Activated CD4-positive, alpha-beta T cell treated with anti-CD3 and anti-CD28 coated beads, Interleukin-2, Interleukin-6, amounts not matched to agents 100 ng/mL and 50 ng/mL, durations not matched to agents 16 hours and 8 hours (primary cell): ENCODE data around the gene AMT.
"Not testable (repeated sequence)": the region's sequence is repeated elsewhere in the genome, so short reads cannot be mapped to it uniquely, and the experiment has no call there.

Experiments used
- DNase-seq: peaks from one replicate; pipeline ENCODE4 v3.0.0-alpha.2; 2020

AMT gene

DNA sequence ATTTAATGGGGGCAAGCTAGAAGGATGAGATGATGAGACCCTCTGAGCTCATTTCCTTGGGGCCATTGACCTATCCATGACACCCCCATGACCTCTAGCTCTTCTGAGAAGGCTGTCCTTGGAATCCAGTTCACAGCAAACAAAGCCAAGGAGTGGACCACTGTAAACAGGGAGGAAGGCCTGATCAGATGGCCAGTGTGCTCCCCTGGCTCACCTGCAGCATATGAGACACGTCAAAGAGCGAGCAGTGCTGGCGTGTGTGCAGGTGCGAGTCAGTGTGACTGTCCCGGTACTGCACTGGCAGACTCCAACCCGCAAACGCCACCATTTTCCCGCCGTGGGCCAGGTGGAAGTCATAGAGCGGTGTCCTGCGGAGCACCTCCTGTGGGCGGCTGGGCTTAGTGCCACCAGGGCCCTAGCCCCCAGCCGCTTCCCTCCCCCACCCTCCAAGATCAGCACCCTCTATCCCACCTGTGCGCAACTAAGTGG is 339 bp downstream of the AMT start:
- no peak for DNase-seq

DNA sequence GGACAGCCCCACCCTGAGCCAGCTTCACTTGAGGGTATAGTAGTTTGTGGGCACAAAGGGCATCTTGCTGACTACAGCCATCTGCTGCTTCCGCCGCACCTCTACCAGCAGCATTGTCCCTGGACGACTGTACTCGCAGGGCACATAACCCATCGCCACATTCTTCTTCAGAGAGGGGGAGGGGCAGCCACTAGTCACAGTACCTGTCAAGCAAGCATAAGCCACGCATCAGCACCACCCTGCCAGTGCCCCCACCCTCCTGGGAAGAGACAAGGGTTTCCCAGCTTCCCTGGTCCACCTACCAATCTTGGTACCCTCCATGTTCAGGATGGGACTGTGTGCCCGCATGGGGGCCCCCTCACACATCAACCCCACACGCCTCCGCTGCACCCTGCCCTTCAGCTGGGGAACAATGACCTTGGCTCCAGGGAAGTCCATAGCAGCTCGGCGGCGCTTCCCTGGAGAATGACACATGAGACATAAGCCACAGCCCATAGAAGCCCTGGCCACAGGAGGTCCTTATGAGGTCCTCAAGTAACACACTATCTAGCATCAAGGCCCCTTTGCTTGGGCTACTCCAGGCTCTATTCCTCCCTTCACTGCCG is 4.7 kb downstream of the AMT start:
- no peak for DNase-seq

DNA sequence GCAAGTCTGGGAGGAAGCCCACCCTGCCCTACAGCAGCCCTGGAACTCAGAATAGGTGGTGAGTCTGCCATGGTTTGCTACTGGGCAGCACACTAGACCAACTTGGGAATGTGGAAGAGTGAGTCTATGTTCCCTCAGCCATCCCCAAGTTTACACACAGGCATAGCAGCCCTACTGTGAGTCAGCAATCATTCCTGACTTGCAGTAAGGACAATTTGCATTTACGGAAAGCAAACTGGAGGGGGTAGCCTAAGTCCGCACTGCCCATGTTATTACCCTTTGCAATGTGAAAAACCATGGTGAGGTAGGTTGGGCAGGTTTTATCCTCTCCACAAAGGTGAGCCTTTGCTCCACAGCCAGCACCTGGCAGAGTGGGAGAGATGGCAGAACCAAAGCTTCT is 5.4 kb downstream of the AMT start:
- no peak for DNase-seq

DNA sequence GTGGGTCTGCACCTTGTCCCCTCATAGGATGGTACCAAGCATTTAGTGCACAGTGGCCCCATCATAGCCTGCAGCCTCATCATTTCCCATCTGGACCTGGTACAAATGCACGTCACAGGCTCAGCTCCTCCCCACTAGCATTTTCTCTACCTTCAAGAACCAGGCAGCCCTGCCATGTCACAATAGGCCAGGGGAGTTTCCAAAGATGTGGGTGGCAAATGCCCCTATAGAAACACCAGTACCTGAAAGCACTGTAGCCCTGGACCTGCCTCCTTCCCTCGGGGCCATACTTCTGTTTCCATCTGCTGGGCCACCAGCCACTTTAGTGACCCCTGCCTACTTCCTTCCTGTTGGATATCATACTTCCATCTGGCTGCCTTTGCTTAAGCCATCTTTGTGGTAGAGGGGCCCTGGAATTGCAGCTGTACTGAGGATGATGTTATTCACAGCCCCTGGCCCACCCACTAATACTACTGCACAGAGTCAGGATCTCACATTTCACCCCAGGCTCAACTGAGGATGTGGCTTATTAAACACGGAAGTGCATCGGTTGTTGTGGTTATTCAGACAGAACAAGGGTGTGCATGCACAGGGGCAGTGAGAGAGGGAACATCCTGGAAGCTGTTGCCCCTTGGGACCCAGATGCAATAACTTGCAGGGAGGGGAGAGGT is 6.2 kb downstream of the AMT start:
- DNase-seq: peak; percentile 69

DNA sequence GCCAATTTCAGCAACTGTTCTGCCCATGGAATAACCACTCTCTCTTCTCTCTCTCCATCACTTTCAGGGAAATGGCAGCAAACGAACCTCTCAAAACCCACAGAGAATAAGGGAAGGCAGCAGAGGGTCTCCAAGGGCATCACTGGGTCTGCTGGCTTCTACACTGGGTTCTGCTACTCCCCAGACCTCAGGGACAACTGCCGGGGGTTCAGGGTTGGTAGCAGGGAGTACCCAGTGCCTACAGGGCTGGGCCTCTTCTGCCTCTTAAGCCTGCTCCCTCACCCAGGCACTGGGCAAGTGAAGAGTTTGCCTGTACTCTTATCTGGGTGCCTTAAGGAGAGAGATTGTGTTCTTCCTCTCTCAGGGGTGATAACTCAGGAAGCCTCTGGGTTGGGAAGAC is 7.5 kb downstream of the AMT start:
- DNase-seq: no peak

DNA sequence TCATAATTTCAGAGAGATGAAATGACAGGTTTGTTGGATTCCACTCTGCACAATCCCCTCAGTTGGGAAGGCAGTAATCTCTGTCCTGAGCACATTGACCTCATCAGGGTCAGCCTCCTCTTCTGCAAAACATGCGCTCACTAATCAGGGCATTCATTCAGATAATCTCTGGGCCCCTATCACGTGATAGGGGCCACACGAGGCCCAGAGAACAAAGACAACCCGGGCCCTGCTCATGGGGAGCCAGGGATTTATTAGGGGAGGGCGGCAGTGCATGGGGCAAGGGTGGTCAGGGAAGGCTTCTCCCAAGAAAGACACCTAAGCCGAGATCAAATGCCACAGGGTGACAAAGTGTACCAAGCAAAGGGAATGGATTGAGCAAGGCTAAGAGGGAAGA is 8.9 kb downstream of the AMT start:
- DNase-seq: no peak

DNA sequence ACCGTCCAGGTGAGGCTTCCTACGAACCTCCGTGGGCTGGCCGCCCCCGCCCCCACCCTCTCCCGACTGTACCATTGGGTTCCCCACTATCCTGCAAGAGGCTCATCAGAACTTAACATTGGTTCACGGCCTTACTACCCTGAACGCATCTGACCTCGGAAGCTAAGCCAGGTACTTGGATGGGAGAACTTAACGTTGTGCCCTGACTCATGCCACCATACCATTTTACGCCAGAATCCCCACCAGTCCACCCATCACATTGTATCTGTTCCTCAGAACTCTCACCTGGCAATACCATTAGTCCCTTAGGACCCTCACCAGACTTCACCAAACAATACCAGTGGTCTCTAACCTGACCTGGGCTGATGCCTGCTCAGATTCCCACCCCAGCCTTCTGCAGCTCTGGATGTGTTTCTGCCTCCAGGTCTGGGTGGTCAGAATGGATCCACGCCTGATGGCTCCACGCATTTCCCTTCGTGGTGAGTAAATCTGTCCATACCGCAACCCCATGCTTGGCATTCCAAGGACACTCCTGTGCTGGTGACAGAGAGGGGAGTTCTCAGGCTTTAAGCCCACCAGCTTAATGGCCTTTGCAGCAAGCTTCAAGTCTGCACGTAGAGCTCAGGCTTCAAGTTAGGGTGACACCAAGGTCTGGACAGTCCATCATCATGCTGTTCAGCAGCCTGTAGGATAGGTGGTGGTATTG is 9.5 kb downstream of the AMT start:
- no peak for DNase-seq

DNA sequence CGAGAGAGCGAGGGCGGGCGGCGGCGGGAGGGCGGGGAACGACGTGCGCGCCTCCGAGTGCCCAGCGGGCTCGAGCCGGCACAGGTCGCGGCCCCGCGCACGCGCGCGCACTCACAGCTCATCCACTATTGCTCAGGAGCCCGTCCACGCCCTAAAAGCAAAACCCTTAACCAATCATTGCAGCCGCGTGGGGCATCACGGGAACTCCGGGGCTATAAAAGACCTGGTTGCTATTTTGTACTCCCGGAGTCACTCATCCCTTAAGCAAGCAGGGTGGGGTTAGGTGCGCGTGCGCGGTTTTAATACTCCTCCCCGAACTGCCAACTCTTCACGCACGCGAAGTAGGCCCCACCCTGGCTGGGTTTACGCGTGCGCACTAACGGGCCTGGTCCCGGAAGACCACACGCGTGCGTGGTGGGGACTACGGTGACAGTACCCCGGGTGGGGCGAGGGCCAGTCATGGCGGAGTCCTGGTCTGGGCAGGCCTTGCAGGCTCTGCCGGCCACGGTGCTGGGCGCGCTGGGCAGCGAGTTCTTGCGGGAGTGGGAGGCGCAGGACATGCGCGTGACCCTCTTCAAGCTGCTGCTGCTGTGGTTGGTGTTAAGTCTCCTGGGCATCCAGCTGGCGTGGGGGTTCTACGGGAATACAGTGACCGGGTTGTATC is 10.2 kb downstream of the AMT start, which contains the start of the genes RHOA and TCTA:
Gene RHOA, minus strand, starts transcription at position 9 of the 664 bp plus-strand sequence. CDS start 36,387 bp downstream, outside the sequence.
Gene TCTA, plus strand, starts transcription at position 456 of the 664 bp plus-strand sequence. Its CDS starts 4 bp downstream, at position 460.
- peak; percentile 100 for DNase-seq

DNA sequence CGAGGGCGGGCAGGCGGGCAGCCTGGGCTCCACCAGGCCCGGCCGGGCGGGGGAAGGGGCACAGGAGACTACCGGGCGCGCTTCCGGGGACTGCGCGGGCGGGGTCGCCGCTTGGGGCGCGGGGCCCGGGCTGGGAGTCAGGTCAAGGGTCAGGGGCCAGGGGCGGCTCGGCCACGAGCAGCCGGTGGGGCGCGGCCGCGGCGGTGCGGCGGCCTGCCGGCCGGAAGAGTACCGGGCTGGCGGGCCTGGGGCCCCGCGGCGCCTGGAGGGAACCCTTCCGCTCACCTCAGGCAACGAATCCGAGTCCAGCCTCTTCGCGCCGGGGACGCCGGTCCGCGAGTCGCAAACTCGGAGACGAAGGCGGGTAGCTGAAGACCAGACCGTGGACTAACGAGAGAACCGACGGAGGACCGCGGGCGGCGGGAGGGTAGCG is 10.7 kb downstream of the AMT start:
- peak; percentile 54 for DNase-seq

DNA sequence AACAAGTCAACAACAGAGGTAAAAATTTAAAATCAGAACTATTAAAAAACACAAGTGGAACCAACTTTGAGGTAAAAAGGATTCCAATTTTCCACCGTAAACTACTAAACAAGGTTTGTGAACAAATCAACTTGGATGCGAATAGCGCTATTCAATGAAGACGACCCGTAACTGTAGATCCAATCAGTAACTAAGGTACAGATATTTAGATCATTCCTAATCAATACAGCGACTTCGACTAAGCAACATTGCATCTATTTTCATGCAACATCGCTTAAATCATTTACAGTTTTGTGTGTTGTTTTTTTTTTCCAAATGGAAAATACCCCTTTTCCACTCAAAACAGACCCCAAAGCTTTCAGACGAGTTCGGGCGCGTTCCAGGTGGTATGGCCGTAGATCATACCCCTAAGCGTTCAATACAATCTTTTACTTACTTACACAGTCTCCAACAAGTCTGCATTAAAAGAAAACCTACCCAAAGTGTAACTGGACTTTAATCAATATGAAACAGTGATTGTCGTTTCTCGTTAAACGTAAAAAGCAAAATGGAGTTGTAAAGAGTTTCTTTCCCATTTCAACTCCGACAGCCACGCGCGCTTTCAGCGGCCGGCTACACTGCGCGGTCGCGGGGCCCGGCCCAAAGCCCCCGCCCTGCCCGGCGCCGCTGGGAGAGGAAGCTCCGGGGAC is 11.3 kb downstream of the AMT start:
- no peak for DNase-seq

DNA sequence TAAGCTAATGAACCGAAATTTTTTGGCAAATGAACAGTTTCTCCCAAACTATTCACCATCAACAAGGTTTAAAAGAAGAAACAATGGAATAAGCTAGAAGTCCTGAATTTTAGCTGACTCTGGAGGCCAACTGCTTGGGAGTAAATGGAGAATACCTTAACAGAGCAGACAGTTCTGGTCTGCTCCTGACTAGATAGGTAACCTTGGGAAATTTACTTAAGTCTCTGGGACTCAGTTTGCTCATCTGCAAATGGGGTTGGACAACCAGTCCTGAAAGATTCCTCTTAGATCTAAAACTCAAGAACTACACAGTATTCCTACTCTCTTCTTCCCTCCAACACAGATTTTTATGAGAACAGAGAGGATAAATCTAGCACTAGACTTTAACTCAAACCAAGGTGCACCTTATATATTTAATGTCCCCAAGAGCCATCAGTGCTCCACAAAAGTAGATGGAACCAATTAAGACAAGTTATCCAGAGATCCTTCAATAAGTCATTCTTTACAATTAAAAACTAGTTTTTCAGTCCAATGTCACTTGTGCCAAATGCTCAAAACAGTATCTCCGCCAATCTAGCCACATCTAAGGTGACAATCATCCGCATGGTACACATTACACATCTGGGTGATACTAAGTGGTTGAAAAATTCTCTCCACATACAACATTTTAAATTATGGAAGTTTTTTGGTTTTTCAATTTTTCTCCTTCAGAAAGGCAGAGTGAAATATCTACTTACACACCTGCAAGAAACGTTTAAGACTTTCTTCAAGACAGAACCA is 12.0 kb downstream of the AMT start:
- DNase-seq: no peak

DNA sequence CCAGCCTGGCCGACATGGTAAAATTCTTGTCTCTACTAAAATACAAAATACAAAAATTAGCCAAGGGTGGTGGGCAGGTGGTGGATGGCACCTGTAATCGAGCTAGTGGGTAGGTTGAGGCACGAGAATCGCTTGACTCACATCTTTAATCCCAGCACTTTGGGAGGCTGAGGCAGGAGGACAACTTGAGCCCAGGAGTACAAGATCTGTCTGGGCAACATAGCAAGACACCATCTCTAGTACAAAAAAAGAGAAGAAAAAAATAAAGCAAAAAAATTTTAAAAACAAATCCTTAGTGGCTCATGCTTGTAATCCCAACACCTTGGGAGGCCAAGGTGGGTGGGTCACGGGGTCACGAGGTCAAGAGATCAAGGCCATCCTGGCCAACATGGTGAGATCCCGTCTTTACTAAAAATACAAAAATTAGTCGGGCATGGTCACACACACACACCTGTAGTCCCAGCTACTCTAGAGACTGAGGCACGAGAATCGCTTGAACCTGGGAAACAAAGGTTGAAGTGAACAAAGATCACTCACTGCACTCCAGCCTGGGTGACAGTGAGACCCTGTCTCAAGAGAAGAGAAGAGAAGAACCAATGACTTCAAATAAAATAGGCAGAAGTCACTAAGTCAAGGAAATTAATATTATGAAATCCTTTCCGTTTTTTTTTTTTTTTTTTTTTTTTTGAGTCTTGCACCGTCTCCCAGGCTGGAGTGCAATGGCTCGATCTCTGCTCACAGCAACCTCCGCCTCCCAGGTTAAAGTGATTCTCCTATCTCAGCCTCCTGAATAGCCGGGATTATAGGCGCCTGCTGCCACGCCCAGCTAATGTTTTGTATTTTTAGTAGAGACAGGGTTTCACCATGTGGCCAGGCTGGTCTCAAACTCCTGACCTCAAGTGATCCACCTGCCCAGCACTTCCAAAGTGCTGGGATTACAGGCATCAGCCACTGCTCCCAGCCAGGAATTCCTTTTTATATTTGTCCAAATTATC is 15.4 kb downstream of the AMT start:
- DNase-seq: no peak

DNA sequence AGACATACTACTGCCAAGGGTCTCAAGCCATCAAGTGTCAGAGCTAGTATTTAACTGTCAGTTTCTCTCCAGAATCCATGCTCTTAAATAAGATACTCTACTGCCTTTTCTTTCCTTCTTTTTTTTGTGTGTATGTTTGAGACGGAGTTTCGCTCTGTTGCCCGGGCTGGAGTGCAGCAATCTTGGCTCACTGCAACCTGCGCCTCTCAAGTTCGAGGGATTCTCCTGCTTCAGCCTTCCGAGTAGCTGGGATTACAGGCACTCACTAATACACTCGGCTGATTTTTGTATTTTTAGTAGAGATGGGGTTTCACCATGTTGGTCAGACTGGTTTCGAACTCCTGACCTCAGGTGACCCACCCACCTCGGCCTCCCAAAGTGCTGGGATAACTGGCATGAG is 16.7 kb downstream of the AMT start:
- not testable (repeated sequence) for DNase-seq

DNA sequence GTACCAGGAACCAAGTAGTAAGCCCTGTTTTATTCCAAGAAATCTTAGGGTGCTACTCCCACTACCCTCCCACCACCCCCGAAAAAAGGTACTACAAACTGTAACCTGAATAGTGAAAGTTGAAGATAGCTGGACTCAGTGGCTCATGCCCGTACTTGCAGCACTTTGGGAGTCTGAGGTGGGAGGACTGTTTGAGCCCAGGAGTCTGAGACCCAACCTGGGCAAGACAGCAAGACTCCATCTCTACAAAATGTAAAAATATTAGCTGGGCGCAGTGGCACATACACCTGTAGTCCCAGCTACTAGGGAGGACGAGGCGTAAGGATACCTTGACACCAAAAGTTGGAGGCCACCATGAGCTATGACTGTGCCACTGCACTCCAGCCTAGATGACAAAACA is 18.4 kb downstream of the AMT start:
- no peak for DNase-seq

DNA sequence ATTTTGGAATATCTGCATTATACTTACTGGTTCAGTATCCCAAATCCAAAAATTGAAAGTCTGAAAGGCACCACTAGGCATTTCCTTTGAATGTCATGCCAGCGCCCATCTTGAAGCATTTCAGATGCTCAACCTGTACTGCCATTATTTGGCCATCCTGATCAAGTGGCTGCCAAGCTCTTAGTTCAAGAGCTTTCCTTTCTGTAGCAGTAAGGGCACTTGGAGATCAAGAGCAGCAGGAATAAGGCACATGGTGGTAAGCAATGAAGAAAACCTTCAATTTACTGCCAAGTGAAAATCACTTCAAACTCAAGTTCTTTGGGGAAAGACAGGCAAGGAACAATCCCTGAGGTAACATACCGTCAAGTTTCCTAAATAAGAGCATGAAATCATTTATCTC is 20.5 kb downstream of the AMT start:
- no peak for DNase-seq

DNA sequence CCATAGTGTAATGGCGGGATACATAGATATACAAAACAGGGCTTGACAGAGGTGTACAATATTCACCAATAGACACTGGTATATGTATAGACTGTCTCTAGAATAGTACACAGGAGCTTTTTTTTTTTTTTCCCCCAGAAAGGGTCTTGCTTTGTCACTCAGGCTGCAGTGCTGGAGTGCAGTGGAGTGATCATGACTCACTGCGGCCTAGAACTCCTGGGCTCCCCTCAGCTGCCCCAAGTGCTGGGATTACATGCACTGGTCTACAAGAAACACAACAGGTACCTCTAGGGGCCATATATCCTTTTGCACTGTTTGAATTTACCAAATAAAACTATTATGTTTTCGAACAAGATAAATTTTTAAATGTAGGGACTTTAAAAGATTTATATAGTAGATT is 22.8 kb downstream of the AMT start:
- no peak for DNase-seq

DNA sequence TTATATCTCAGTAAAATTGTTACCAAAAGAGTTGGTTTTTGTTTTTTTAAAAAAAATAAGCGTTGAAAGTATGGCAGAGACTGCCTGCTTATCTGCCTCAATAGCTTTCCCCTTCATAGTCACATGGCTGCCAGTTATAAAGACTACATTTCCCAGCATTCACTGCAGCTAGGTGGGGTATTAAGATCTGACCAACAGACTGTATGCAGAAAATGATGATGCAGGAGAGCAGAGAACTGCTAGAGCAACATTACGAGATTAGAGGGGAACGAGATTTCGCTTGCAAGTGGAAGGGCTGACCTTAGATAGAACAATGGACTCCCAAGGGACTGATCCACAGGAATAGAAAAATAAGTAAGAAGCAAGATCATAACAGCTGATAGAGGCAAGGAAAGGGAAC is 24.8 kb downstream of the AMT start:
- DNase-seq: no peak

DNA sequence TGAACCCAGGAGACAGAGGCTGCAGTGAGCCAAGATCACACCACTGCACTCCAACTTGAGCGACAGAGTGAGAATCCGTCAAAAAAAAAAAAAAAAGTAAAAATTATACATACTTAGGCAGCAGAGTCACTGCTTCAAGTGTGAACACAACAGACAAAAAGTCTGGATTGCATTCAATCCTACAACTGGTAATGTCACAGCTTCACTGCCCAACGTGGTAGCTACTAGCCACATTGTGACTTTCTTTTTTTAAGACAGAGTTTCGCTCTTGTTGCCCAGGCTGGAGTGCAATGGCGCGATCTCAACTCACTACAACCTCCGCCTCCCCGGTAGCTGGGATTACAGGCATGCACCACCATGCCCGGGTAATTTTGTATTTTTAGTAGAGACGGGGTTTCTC is 31.0 kb downstream of the AMT start:
- not testable (repeated sequence) for DNase-seq

DNA sequence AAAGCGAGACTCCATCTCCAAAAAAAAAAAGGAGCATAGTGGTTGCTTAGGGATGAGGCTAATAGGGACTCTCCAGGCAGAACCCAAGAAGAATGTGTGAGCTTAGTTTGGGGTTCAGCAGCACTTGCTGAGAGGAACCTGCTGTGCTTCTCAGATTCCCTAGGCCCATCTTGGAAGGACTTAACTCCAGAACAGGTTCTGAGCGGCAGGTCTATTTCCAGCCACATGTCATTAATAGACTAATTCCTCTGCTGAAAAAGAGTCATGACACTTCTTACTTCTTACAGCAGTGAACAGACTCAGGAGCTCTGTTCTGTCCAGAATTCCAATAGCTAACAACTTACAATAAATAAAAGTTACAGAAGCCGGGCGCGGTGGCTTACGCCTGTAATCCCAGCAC is 33.0 kb downstream of the AMT start:
- DNase-seq: no peak

DNA sequence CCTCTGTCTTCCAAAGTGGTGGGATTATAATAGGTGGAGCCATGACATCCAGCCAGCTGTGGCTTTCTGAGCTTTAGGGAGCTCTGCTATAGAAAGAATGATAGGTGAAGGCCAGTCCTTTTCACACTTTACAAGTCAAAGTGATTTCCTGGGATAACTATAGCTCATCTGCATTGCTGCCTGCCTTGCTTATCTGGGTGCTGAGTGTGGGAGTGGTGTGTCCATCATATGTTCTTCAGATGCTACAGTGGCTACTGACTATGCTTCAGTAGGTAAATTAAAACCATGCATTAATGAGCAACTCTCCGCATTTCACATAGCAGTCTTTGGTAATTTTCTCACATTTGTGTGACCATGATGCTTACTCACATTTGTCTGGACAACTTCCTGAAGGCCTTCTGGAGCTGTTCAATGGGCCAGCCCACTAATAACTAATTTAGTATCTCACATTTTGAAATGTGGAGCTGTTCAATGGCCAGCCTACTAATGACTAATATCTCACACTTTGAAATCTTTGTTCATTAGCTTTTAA is 33.9 kb downstream of the AMT start:
- DNase-seq: no peak
